Psoas muscle (tissue), 8 donors: ENCODE data around the gene STX18. TPM values are rescaled to one million over a fixed set of nuclear protein-coding genes. Genes with fewer than 3 reads are reported as not detected.

Experiments
- ATAC-seq, 4 donors: fragments of 200-7000 bp; cut with Tn5 transposase; one replicate each; pipeline ENCODE4 v1.9.1; 2020; ENCODE audit warnings: moderate library complexity in 3 of 4, mild to moderate bottlenecking in 2 of 4
- DNase-seq, 2 donors: peaks; one replicate each; pipeline ENCODE4 v3.0.0-alpha.2; 2020
- H3K27ac ChIP-seq: fragments of 200-600 bp; one replicate; pipeline ENCODE4 v1.8.0; 2022
- H3K27me3 ChIP-seq, 3 donors: fragments of 200-600 bp in 1 of 3; one replicate each; pipeline versions ENCODE4 v1.6.1 to v1.8.0; 2013 to 2022; ENCODE audit warnings: low read length in 2 of 3, mild to moderate bottlenecking in 2 of 3, moderate library complexity in 1 of 3; ENCODE audit not compliant: insufficient read depth in 3 of 3
- H3K36me3 ChIP-seq, 2 donors: fragments of 200-600 bp in 1 of 2; one replicate each; pipeline versions ENCODE4 v1.6.1 to v1.8.0; 2013 to 2022; ENCODE audit warnings: low read depth in 1 of 2, mild to moderate bottlenecking in 1 of 2, moderate library complexity in 1 of 2; ENCODE audit not compliant: insufficient read depth in 1 of 2
- H3K4me1 ChIP-seq: fragments of 200-600 bp; one replicate; pipeline ENCODE4 v1.8.0; 2022
- H3K4me3 ChIP-seq: fragments of 200-600 bp; one replicate; pipeline ENCODE4 v1.8.0; 2022; ENCODE audit warnings: mild to moderate bottlenecking
- H3K9me3 ChIP-seq: fragments of 200-600 bp; one replicate; pipeline ENCODE4 v1.8.0; 2022
- WGBS, 3 donors: extraction: QIAGEN DNeasy Blood & Tissue Kit; methylation state at CpG; one replicate each; pipeline versions ENCODE4 v1.1.6 to v1.1.7; 2013; 5-methylcytosine and 5-hydroxymethylcytosine counted together
- intact Hi-C, 2 donors: fragments of 100-400 bp; cut with DNase I; formaldehyde crosslinking; loops; one replicate each; pipeline versions ENCODE4 v1.11.0 to v1.14.2; 2022
- polyA plus RNA-seq, 3 donors: library from polyadenylated mRNA; stranded (reverse); fragments of 200-250 nt; gene quantifications; one replicate each; pipeline ENCODE4 v1.2.3, GENCODE V29; 2013
- total RNA-seq, 4 donors: library from RNA; stranded (reverse); fragmentation: NEBNext Ultra II Directional in 2 of 4; extraction: Animal tissue kit (Norgen Biotek cat#: 25700) in 2 of 4; gene quantifications; one replicate each; pipeline versions ENCODE4 v1.2.1 to v1.2.4, GENCODE V29; 2021 to 2023
- TF ChIP-seq, protein P1 (sequence below): fragments of 200-600 bp; IDR thresholded peaks from one replicate; pipeline ENCODE4 v1.8.0; 2022; ENCODE audit warnings: antibody characterized with exemption
- donor health status: healthy with polysubstance abuse.
- donor health status: DM: no; HTN: no; CAD: no; lungs with moderate emphysema.
- donor health status: Bipolar disorder and iron deficiency.
- donor health status: healthy.
- donor health status: DM: yes; HTN: yes; CAD: no.
- donor health status: DM: no; HTN: no; CAD: no.
- donor health status: DM: no; HTN: no; CAD: no.
- donor health status: DM: yes; HTN: yes; CAD: no.

The STX18 gene
- total and polyA plus RNA-seq, 7 donors = 12.1 to 29.7 (median 21.1) TPM

DNA sequence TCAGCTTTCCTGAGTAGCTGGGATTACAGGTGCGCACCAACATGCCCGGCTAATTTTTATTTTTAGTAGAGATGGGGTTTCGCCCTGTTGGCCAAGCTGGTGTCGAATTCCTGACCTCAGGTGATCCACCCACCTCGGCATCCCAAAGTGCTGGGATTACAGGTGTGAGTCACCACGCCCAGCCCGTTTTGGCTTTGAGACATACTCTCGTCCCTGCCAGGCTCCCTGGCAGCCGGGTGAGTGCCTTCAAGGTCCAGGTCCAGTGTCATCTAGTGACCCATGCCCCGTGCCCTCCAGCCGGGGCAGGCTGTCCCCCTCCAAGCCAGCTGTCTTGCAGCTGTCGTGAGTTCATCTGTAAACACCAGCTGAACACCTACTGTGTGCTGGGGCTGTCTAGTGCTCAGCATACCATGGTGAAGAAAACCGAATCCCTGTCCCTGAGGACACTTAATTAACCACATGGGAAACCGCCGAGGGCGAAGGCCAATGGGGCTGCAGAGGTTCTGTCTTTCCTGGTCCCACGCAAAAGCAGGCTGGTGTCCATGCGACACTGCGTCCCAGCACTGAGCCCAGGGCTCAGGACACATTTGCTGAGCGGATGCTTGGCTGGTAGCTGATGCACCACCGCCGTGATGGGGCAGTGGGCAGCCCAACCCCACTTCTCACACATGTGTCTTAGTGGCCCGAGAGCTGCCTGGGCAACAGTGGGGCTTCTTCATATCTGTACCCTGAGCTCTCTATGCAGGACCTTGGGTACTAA, 133.1 kb downstream of the STX18 start:
- peak; percentile 32 to 58 (median 44) for ATAC-seq

DNA sequence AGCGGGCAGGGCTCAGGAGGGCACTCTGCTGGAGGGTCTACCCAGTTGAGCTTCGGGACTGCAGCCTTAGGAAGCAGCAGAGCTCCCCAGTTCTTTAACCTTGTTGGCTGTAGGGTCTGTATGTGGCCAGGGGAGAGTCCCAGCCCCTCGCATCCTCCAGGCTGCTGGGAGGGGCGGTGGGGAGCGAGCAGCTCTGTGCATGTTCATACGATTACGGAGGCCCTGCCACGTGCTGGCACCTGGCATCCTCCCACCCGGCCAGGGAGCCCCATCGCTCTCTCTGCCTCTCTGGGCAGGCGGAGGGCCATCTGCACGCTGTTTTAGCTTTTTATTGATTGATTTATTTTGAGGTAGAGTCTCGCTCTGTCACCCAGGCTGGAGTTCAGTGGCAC, 133.7 kb downstream of the STX18 start:
- Histone ChIP-seq H3K27ac (no peak overlapping the region), H3K9me3 (no peaks in the 10 kb centered on the region), H3K27me3 (peaks cover 0 to 25% (median 7%) of the 10 kb centered on the region in 3 donors), H3K4me1 (no peaks in the 10 kb centered on the region), H3K36me3 (no peaks in the 10 kb centered on the region), H3K4me3 (no peak overlapping the region)
- TF ChIP-seq, protein P1, sequence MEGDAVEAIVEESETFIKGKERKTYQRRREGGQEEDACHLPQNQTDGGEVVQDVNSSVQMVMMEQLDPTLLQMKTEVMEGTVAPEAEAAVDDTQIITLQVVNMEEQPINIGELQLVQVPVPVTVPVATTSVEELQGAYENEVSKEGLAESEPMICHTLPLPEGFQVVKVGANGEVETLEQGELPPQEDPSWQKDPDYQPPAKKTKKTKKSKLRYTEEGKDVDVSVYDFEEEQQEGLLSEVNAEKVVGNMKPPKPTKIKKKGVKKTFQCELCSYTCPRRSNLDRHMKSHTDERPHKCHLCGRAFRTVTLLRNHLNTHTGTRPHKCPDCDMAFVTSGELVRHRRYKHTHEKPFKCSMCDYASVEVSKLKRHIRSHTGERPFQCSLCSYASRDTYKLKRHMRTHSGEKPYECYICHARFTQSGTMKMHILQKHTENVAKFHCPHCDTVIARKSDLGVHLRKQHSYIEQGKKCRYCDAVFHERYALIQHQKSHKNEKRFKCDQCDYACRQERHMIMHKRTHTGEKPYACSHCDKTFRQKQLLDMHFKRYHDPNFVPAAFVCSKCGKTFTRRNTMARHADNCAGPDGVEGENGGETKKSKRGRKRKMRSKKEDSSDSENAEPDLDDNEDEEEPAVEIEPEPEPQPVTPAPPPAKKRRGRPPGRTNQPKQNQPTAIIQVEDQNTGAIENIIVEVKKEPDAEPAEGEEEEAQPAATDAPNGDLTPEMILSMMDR = no peak
- no peak for ATAC-seq
- WGBS, 3 donors = 29 to 35% (median 35%) methylated on average over 13 of the region's 13 CpGs
- intact Hi-C loops = no loop called here
- DNase-seq = peak in 1 of 2 donors; percentile 43

More for the DNA sequence above, 133.1 kb downstream of the STX18 start:
- H3K4me1 ChIP-seq = no peaks in the 10 kb centered on the region
- 49 to 62% (median 51%) methylated on average over 23 of the region's 23 CpGs for WGBS, 3 donors
- peak in 1 of 2 donors; percentile 47 for DNase-seq
- H3K27me3 ChIP-seq = peaks cover 0 to 25% (median 7%) of the 10 kb centered on the region in 3 donors
- intact Hi-C loops = no loop called here
- H3K9me3 ChIP-seq = no peaks in the 10 kb centered on the region
- TF ChIP-seq, protein P1 = no peak
- H3K4me3 ChIP-seq = no peak overlapping the region
- no peak overlapping the region for H3K27ac ChIP-seq
- no peaks in the 10 kb centered on the region for H3K36me3 ChIP-seq

DNA sequence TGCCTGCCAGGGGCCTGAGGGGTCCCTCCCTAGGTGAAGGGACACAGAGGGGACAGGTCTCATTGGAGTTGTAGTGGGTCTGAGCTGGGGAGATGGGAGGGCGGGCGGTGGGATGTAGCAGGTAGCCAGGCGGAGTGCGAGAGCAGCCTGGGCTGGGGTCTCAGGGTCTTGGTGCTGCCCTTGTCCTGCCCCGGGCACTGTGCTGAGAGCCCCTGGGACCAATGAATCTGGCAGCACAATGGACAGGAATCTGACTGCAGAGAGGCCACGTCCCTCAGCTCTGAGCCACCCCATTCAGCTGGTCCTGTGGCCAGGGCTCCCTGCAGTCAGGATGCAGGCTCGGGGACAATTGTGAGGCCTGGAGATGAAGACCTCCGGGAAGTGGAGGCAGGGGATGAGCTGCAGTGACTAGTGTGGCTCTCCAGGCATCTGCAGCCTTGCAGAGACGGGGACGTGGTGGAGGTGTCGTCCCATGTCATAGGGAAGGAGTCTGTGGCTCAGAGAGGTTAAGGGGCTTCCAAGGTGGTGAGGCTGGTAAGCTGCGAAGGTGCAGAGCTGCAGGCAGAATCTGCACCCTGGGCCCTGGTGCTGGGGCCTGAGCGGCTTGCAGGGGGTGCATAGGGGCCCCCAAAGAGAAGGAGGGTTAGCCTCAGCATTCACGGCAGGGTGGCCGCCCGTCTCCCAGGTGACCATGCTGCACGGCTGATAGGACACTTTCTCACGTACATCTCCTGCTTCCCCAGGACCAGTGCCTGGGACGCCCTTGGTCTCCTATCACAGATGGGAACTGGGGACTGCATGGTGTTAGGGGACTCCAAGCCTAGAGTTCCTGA, 134.3 kb downstream of the STX18 start:
- TF ChIP-seq, protein P1 = no peak
- intact Hi-C loops = no loop called here
- WGBS, 3 donors = 67 to 78% (median 70%) methylated on average over 19 of the region's 19 CpGs

DNA sequence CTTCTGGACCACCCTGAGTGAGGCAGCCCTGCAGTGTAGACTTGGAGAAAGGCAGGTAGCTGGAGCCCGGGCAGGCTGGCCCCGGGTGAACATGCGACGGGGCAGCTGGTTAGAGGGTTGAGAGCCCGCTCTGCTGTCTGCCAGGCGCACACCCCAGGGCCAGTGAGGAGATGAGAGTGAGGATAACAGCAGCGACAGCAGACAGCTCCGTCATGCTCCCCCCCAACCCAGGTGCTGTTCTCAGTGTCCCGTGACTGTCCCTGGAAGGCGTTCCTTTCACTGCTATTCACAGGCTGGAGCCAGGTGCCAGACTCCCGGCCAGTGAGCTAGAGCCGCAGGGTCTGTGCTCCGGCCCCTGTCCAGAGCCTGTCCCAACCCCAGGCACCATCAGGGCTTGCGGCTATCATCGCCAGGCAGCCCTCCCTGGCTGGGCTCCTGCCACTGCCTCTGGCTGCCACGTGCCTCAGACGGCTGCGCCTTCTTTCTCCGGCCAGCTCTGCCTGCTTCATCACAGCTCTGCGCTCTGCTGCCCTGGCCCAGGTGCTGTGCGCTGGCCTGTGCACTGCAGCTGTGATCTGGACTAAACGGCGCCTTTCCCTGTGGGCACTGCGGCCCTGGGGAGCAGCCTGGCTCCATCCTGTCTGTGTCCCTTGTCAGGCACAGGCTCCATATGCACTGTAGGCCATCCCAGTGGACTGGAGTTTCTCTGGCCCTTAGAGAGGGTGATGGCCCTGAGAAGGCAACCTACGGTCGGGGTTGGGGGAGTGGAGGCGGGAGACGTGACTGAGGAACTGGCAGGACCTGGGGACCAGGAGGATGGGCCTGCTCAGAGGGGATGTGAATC, 135.2 kb downstream of the STX18 start:
- TF ChIP-seq, protein P1 = no peak
- Histone ChIP-seq H3K27ac (no peak overlapping the region), H3K4me3 (no peak overlapping the region), H3K9me3 (no peaks in the 10 kb centered on the region), H3K36me3 (no peaks in the 10 kb centered on the region), H3K27me3 (peaks cover 0 to 25% (median 7%) of the 10 kb centered on the region in 3 donors), H3K4me1 (no peaks in the 10 kb centered on the region)
- peak in 1 of 2 donors; percentile 38 for DNase-seq
- peak in 1 of 4 donors; percentile 29 for ATAC-seq
- intact Hi-C loops = no loop called here
- 63 to 69% (median 69%) methylated on average over 27 to 28 of the region's 28 CpGs for whole genome bisulfite sequencing, 3 donors

More for the DNA sequence above, 134.3 kb downstream of the STX18 start:
- no peaks in the 10 kb centered on the region for H3K9me3 ChIP-seq
- ATAC-seq = no peak
- DNase-seq = peak in 1 of 2 donors; percentile 42
- H3K4me3 ChIP-seq = no peak overlapping the region
- H3K27ac ChIP-seq = no peak overlapping the region
- H3K27me3 ChIP-seq = peaks cover 0 to 25% (median 7%) of the 10 kb centered on the region in 3 donors
- no peaks in the 10 kb centered on the region for H3K4me1 ChIP-seq
- H3K36me3 ChIP-seq = no peaks in the 10 kb centered on the region
